ENCODE measurements around the gene ZXDA.

DNA sequence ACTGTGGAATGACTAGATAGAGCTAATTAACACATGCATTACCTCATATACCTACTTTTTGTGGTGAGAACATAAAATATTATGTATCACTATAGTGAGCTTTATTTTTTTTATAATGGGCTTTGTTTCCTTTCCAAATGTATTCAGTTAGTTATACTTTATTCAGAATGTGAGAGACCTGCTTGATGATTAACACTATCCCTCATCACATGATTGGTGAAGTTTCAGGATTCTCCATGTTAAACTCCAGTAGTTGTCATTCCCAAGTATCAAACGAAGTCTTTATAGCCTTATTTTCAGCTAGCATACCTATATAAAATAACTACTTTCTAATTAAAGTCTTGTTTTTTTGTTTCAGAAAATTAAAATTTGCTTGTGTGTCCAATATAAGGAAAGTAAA lies 8.8 kb downstream of the ZXDA start:
- TF ChIP-seq CTCF (conservative IDR thresholded peaks at IDR 0.05 in 1 of 2, IDR thresholded peaks at IDR 0.05 in 1 of 2; ENCODE audit: low read depth in 1 of 2, low read length in 2 of 2) (no peak), EZH2 (IDR thresholded peaks at IDR 0.05; ENCODE audit: low read length, missing control alignments) (no peak)
